HG02759 (cell line): ENCODE measurements around the gene PXK.
"Not testable (repeated sequence)": the region's sequence is repeated elsewhere in the genome, so short reads cannot be mapped to it uniquely, and the experiment has no call there.

Experiments used
- ATAC-seq: cut with Tn5 transposase; IDR thresholded peaks from one replicate; pipeline ENCODE4 v1.9.1; 2021; ENCODE audit warnings: mild to moderate bottlenecking, moderate library complexity; ENCODE audit not compliant: unreplicated experiment

The PXK gene

DNA sequence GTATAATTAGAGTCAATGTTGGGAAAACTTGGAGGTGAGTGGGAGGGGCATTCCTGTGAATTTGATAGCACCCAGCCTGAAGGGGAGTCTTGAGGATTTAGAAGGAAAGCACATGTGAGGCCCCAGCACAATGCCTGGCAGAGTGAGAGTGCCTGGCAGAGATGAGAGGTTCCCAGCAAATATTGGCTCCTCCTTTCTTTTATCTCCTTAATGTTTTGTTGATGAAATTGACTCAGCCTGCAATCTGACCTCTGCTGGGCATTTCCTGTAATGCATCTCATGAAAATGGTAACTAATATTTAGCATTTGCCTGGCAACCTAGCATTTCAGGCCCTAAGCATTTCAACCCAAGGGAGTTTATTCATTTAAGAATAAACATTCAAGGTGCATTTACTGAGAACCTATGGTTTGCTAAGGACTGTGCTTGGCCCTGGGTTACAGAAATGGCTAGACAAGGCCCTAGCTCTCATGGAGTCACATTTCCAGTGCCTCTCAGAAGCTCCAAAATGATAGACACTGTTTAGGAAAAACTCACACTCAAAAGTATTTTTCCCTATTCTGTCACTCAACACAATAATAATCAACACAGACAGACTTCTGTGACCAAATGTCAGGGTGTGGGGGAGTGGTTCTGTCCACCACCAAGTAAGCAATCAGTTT lies 82.0 kb downstream of the PXK start:
- ATAC-seq = no peak

DNA sequence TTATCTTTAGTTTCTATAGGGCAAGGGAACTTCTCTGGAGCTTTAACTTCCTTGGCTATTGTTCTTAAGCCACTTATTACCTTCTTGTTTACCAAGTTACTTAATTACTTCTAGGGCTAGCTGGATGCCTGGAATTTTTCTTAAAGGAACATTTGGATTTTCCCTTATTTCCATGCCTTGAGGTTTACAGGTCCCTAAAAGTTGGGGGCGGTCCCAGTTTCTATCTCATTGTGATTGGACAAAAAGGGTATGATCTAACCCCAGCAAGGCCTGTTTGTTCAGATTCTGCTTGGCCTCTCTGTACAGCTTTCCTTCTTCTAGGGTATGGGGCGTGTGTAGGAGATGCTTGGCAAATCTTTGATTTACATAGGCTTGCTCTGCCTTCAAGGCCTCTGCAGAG lies 83.5 kb downstream of the PXK start:
- ATAC-seq = no peak

DNA sequence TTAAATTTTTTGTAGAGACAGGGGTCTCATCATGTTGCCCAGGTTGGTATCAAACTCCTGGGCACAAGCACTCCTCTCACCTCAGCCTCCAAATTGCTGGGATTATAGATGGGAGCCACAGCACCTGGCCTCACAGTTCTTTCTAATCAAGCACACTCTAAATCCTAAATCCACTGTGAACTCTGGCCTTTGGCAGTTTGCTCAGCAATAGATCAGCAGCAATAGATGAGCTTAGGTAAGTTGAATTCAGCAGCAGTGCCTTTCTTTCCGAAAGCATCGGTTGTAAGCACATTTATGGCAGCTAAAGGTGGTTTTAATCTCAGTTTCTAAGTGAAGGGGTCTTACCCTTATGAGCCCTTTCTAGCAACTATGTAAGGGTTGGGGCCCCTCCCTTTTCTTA lies 84.4 kb downstream of the PXK start:
- ATAC-seq = no peak

DNA sequence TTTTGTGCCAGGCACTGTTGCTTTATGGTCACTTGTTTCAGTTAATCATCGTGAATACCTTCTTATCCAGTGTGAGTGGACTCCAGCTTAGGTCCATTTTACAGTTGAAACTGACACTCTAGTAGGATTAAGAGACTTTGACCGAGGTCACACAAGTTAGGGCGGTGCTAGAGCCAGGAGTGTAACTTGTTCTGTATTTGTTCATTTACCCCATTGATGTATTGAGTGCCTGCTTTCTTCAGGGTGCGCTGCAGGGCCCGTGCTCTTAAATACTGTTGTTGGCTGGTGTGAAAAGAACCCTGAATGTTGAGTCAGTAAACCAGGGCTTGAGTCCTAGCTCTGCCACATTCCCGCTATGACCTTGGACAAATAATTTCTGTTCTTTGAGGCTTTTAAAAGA lies 85.5 kb downstream of the PXK start:
- no peak for ATAC-seq

DNA sequence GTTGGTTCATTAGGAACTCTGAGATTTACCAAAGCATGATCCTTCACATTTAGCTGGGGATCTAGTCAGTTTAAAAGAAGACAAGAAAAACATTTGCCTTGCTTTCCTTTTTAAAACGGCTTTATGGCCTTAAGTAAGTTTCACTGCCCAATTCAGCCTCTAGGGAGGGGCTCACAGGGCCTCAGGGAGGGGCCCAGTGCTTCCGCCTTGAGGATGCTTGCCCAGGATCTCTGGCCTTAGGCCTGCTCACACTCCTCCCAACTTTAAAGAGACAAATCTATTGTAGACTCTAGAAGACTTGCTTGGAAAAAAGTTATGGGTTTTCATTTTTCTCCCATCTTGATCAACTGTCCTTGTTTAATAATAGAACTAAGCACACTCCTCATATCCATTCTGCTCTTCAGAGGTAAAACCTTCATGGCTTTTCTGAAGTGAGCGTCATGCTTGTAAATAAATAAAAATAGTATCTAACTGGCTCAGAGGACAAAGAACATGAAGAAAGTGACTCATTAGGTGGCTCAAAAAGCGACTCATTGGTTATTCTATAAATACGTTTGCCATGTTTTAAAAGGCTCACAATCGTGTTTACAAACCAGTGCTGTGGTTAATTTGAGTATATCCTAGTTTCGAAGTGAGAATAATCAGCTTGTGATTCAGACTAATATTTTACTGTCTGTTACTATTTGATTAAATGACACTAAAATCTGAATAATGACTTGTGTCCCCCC lies 87.3 kb downstream of the PXK start:
- ATAC-seq = peak; percentile 74

DNA sequence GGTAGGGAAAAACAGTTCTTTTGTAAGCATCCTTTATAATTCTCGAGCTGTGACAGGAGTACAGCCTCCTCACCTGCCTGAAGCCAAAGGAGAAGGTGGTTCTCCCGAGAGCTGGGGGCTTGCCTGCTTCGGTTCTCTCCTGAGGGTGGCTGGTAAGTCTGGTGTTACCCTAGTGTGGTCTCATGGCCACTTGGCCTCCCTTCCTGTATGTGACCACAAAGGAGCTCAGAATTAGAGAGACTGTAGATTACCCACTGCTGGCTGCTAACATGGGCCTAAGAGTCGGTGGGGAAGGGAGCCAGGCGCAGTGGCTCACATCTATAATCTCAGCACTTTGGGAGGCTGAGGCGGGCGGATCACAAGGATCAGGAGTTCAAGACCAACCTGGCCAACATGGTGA lies 88.3 kb downstream of the PXK start:
- ATAC-seq = no peak

DNA sequence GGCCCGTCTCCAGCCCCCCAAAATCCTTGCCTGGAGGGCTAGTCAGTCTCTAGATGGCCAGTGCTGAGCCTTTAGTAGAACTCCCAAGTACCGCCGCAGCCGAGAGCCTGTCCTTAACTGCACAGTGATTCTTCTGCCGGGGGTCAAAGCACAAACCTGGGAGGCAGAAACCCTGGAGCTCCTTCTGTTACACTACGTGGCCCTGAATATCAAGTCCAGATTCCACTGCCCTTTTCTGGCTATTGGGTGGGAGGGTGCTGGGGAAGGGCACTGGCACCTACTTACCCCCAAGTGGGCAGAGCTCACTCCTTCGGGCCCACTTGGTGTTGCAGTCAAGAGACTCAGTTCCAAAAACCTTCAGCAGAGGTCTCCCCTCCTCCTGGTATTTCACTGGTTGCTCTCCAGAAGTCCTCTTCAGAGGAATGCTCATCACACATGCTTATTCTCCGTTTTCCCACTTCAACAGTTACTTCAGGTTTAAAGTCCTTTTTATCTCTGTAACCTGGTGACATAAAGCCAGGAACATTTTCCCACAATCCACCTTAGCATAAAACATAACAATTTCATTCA lies 90.1 kb downstream of the PXK start:
- ATAC-seq = no peak

DNA sequence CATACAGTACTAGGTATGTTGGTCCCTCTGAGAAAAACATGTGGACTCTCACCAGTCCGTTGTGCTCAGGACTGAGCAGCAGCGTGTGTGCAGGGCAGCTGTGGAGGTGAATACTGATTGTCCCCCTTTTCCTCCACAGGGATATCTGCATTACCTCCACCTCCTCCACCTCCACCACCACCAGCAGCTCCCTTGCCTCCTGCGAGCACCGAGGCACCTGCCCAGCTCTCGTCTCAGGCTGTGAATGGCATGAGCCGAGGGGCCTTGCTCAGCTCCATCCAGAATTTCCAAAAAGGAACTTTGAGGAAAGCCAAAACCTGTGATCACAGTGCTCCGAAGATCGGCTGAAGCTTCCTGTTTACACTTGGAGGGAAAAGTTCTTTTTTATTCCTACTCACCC lies 91.9 kb downstream of the PXK start:
- no peak for ATAC-seq

DNA sequence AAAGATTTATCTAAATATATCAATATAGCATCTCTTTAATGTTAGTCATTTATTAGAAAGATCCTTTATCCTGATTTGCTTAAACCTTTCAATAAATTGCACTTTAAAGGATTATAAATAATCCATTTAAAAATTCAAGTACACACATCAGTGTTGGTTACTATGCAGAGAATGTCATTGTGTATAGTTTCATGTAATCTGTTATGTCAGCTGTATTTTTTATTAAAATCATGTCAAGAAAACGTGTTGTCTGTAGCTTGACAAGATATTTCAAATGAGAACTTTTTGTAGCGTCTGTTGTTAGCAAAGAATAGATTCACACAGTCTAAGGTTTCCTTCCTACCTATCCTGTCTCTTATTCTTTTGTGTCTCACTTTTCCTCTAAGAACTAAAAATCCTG lies 93.1 kb downstream of the PXK start:
- ATAC-seq = no peak

DNA sequence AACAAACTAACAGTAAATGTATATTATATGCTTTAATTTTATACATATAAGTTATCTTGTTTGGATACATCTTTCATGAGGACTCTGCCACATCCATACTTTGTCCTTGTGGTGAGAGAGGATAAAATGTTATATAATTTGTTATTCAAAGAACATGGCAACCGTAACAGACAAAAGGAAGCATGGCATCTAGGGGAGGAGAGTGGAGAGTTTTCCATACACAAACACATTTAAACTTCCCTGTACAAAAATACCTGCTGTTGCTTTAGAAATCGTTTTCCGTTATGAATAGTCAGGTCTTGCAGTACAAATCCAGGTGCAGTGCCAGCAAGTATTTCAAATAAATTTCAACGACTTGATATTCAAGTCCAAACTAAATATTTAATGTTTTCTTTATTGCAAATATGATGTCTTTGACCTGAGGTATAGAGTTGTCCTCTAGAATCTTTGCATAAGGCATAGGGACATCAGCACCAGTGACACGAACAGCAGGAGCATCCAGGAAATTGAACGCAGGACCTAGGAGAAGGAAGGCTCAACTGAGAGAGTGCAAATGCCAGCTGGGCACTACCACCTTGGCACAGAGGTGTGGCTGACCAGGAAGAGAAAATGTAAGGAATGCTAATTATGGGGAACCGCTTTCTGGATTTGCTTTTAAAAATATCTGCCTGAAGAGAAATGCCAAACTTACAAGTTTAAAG lies 95.1 kb downstream of the PXK start:
- ATAC-seq = no peak

DNA sequence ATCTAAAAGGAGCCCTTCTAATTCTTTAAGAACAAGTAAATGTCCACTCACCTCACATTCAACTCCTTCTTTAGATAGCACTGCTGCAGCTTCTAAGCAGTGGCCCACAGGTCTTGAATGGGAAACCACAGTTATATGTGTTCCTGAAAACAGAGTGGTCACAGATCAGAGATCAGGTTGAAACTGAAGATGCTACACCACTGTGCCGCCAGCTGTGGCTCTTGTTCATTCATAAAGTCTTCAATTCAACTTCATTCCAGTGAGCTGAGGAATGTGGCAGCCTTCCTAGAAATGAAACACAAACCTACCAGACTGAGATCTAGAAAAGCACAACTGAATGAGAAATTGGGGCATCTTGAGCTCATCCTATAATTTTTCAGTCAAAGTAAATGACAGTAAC lies 97.0 kb downstream of the PXK start:
- ATAC-seq = peak; percentile 20

DNA sequence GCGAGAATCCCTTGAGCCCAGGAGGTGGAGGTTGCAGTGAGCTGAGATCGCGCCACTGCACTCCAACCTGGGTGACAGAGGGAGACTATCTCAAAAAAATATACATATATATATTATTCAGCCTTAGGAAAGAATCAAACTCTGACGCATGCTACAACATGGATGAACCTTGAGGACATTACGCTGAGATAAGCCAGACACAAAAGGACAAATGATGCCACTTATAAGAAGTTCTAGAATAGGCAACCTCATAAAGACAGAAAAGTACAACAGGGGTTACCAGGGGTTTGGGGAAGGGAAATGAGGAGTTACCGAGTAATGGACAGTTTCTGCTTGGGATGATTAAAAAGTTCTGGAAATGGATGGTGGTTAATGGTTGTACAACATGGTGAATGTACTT lies 100.2 kb downstream of the PXK start:
- no peak for ATAC-seq

DNA sequence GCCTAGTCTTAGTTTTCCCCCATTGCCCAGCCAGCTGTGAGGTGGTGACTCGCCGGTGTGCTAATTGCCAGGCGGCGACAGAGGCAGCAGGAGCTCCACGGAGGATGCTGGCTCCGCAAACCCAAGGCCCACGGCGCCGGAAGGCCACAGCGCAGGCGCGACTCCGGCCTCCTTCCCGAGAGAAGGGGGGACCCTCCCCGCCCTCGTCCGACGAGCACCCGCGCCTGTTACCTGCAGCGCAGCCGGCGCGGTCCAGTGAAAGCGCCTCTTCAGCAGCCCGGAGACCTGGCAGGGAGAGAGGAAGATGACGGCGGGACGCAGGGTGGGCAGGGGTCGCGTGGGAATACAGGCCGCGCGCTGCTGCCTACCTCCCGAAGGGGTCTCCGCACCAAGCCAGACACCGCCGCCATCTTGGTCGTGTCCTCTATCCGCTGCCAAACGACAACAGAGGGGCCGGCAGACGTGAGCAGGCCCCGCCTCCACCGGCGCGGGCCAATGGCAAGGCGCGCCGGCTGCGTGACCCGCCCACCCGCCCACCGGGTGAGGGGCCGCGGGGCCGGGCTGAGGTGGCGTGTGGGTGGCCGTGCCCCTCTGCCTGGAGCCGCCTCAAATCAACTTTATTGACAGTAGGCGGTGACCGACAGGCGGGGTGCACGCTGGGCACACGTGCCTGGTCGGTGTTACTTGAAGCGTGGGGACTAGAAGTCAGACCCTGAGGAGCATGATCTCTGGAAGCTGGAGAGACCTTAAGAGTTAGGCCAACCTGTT lies 100.9 kb downstream of the PXK start, which contains the start of gene PDHB:
PDHB (minus strand) TSS at position 433 of the 768 bp plus-strand sequence; CDS start at position 410, 23 bp downstream.
- peak; percentile 97 for ATAC-seq

DNA sequence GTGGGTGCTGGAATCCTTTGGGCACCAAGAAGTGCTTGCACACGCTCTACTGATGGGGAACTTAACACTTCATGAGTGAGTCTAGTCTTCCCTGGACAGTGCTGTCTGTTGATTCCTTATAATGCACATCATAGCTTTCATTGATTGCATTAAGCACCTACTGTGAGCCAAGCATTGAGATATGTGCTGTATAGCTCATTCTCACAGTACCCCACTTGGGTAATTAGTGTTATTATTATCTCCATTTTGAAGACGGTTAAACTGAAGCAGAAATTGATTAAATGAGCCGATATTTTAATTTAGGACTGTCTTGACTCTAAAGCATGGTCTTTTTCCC lies 101.4 kb downstream of the PXK start:
- no peak for ATAC-seq

DNA sequence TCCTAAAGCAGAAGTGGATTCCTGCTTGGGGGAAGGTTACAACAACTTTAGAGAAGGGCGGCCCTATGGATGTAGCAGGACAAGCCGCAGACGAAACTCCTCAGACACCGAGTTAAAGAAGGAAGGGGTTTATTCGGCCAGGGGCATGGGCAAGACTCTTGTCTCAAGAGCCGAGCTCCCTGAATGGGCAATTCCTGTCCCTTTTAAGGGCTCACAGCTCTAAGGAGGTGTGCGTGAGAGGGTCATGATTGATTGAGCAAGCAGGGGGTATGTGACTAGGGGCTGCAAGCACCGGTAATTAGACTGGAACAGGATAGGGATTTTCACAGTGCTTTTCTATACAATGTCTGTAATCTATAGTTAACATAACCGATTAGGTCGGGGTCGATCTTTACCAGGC lies 101.8 kb downstream of the PXK start:
- no peak for ATAC-seq

DNA sequence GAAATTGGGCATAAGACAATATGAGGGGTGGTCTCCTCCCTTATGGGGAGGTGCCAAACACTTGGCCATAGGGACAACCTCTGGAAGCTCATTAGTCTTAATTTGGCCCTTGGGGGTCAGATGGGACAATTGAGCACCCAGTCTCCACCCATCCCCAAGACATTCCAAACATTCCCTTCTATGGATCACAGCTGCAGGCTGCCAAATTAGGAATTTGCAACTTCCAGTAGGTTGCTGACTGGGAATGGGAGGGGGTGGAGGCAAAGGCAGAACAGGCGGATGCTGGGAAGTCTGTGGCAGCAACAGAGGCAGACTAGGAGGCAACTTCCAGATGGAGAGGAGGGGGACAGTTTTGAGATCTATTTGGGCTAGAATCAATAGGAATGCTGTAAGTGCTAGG lies 102.3 kb downstream of the PXK start:
- ATAC-seq = no peak

DNA sequence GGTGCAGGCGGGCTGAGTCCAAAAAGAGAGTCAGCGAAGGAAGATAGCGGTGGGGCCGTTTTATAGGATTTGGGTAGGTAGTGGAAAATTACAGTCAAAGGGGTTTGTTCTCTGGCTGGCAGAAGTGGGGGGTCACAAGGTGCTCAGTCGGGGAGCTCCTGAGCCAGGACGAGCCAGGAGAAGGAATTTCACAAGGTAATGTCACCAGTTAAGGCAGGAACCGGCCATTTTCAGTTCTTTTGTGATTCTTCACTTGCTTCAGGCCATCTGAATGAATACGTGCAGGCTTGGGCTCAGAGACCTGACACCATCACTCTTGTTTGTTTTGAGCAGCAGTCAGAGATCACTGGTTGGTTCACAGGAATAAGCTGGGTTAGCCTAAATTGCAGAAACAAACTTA lies 104.6 kb downstream of the PXK start:
- ATAC-seq = not testable (repeated sequence)

DNA sequence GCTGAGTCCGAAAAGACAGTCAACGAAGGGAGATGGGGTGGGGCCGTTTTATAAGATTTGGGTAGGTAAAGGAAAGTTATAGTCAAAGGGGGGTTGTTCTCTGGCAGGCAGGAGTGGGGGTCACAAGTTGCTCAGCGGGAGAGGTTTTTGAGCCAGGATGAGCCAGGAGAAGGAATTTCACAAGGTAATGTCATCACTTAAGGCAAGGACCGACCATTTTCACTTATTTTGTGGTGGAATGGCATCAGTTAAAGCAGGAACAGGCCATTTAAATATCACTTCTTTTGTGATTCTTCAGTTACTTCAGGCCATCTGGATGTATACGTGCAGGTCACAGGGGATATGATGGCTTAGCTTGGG lies 108.3 kb downstream of the PXK start:
- ATAC-seq = not testable (repeated sequence)

DNA sequence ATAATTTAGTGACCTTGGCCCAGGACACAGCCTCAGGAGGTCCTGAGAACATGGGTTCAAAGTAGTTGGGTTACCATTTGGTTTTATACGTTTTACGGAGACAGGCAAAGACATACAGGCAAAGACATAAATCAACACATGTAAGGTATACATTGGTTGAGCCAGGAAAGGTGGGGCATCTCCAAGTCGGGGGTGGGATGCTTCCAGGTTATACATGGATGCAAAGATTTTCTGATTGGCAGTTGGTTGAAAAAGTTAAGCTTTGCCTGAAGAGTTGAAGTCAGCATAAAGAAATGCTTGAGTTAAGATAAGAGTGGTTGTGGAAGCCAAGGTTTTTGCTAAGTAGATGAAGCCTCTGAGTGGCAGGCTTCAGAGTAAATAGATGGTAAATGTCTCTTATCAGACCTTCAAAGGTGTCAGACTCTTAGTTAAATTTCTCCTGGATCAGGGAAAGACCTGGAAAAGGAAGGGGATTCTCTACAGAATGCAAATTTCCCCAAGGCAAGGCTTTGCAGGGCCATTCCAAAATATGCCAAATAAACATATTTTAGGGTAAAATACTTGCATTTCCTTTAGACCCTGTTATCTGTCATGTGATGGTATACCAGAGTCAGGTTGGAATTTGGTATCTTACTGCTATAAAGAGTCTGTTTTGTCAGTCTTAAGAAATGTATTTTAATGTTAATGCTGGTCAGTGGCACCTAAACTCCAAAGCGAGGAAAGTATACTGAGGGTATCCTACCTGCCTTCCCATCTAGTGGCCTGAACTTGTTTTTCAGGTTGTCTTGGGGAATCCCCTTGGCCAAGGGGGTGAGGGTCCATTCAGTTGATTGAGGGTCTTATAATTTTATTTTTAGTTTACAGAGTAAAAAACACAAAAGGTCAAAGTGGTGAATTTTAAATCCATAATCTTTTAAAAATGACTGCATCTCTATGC lies 109.1 kb downstream of the PXK start:
- ATAC-seq = no peak

DNA sequence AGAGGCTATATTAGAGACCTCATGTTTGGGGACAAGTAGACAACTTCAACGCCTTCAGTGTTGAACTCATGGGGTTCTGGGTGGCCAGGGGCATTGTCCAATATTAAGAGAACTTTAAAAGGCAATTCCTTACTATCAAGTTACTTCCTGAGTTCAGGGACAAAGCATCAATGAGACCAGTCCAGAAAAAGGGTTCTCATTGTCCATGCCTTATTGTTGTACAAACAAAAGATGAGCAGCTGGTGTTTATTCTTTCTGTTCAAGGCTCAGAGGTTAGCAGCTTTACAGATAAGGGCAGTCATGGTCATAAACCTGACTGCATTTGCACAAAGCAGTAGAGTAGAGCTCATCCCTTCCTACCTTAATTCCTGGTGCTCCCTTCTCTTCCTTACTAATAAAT lies 119.5 kb downstream of the PXK start:
- no peak for ATAC-seq
